DND-41 (cell line): ENCODE measurements around the gene GJD4.
A peak's percentile ranks its signal among the peaks of the same experiment; 100 is the strongest.

Experiments used
- ATAC-seq: fragments of 200-7000 bp; cut with Tn5 transposase; 3 replicates; pipeline ENCODE4 v1.9.1; 2021; ENCODE audit warnings: low read depth; ENCODE audit not compliant: insufficient read depth
- DNase-seq: peaks from one replicate; pipeline ENCODE4 v3.0.0-alpha.2; 2020
- H2AFZ ChIP-seq: 2 replicates; pipeline ENCODE4 v1.6.0; 2012; ENCODE audit warnings: low read depth, low read length
- H3K27ac ChIP-seq: 2 replicates; pipeline ENCODE4 v1.5.1; 2012; ENCODE audit warnings: low read length, inconsistent platforms
- H3K27me3 ChIP-seq: fragments of 200-600 bp; sonication (generic); 2 replicates; pipeline ENCODE4 v1.6.0; 2012; ENCODE audit warnings: low read length, mild to moderate bottlenecking, inconsistent platforms; ENCODE audit not compliant: insufficient read depth, poor library complexity
- H3K36me3 ChIP-seq: 2 replicates; pipeline ENCODE4 v1.5.1; 2012; ENCODE audit warnings: low read length, inconsistent platforms; ENCODE audit not compliant: insufficient read depth
- H3K4me1 ChIP-seq: 2 replicates; pipeline ENCODE4 v1.5.1; 2012; ENCODE audit warnings: mild to moderate bottlenecking, low read length; ENCODE audit not compliant: insufficient read depth
- H3K4me2 ChIP-seq: 2 replicates; pipeline ENCODE4 v1.6.0; 2012; ENCODE audit warnings: mild to moderate bottlenecking, moderate library complexity, low read length, inconsistent platforms; ENCODE audit not compliant: insufficient read depth
- H3K4me3 ChIP-seq, 2 experiments: fragments of 200-600 bp in 1 of 2; shearing (Covaris generic) in 1 of 2; 2 replicates each; pipeline ENCODE4 v1.5.1; 2012 to 2016; ENCODE audit warnings: inconsistent platforms in 2 of 2, low read length in 2 of 2, mild to moderate bottlenecking in 2 of 2, low read depth in 1 of 2, moderate library complexity in 1 of 2
- H3K79me2 ChIP-seq: 2 replicates; pipeline ENCODE4 v1.6.0; 2012; ENCODE audit warnings: low read length, inconsistent platforms; ENCODE audit not compliant: insufficient read depth
- H3K9ac ChIP-seq: 2 replicates; pipeline ENCODE4 v1.6.0; 2012; ENCODE audit warnings: low read depth, mild to moderate bottlenecking, inconsistent platforms, low read length, moderate library complexity
- H3K9me3 ChIP-seq: 2 replicates; pipeline ENCODE4 v1.5.1; 2012; ENCODE audit warnings: low read length, moderate library complexity, mild to moderate bottlenecking, inconsistent platforms; ENCODE audit not compliant: insufficient read depth, severe bottlenecking
- H4K20me1 ChIP-seq: 2 replicates; pipeline ENCODE4 v1.6.0; 2012; ENCODE audit warnings: low read length; ENCODE audit not compliant: insufficient read depth
- EZH2 ChIP-seq: IDR thresholded peaks from 3 replicates; pipeline ENCODE4 v1.6.1; 2012; ENCODE audit warnings: borderline replicate concordance, low read depth, mild to moderate bottlenecking, moderate library complexity, low read length, inconsistent platforms; ENCODE audit not compliant: severe bottlenecking
- TF ChIP-seq, protein P1 (sequence below): IDR thresholded peaks from 2 replicates; pipeline ENCODE4 v1.5.1; 2012; ENCODE audit warnings: borderline replicate concordance, low read length, moderate library complexity, mild to moderate bottlenecking; ENCODE audit not compliant: poor library complexity, severe bottlenecking; ENCODE audit errors: extremely low read depth

Gene GJD4

DNA sequence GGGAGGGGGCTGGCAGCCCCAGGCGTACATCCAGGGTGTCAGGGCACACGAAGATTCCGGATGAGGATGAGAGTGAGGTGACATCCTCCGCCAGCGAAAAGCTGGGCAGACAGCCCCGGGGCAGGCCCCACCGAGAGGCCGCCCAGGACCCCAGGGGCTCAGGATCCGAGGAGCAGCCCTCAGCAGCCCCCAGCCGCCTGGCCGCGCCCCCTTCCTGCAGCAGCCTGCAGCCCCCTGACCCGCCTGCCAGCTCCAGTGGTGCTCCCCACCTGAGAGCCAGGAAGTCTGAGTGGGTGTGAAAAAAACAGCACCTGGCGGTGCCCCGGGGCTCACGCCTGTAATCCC lies 3.2 kb downstream of the GJD4 start:
- DNase-seq: no peak
- Histone ChIP-seq H3K36me3 (no peaks in the 10 kb centered on the region), H2AFZ (no peak overlapping the region), H3K4me2 (no peak overlapping the region), H3K4me1 (no peaks in the 10 kb centered on the region), H3K27ac (no peak overlapping the region), H4K20me1 (no peaks in the 10 kb centered on the region), H3K79me2 (no peaks in the 10 kb centered on the region), H3K4me3 (no peak overlapping the region), H3K9ac (no peak overlapping the region), H3K9me3 (no peaks in the 10 kb centered on the region), H3K27me3 (no peaks in the 10 kb centered on the region)
- TF ChIP-seq, protein P1, sequence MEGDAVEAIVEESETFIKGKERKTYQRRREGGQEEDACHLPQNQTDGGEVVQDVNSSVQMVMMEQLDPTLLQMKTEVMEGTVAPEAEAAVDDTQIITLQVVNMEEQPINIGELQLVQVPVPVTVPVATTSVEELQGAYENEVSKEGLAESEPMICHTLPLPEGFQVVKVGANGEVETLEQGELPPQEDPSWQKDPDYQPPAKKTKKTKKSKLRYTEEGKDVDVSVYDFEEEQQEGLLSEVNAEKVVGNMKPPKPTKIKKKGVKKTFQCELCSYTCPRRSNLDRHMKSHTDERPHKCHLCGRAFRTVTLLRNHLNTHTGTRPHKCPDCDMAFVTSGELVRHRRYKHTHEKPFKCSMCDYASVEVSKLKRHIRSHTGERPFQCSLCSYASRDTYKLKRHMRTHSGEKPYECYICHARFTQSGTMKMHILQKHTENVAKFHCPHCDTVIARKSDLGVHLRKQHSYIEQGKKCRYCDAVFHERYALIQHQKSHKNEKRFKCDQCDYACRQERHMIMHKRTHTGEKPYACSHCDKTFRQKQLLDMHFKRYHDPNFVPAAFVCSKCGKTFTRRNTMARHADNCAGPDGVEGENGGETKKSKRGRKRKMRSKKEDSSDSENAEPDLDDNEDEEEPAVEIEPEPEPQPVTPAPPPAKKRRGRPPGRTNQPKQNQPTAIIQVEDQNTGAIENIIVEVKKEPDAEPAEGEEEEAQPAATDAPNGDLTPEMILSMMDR: no peak
- TF ChIP-seq EZH2: no peak
- ATAC-seq: no peak

DNA sequence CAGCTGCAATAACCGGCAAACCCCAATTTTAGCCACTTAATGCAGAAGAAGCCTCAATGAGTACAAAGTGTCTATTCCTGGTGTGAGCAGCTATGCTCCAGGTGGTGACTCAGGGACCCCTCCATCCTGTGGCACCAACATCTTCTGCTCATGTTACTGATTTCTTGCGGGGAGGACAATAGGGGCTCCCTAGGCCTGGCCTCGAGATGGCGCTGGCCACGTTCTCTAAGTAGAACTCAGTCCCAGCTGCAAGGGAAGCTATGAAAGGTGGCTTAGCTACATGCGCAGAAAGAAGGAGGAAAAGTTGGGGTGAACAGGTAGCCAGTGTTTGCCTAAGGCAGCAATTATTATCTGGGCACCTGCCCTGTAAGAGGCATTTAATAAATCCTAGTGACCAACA lies 6.6 kb downstream of the GJD4 start:
- H3K27me3 ChIP-seq: peaks cover 15% of the 10 kb centered on the region
- H3K9me3 ChIP-seq: no peaks in the 10 kb centered on the region
- H3K36me3 ChIP-seq: no peaks in the 10 kb centered on the region
- ATAC-seq (no peak), DNase-seq (no peak)
- no peak overlapping the region for H3K27ac ChIP-seq
- H3K9ac ChIP-seq: no peak overlapping the region
- H3K4me3 ChIP-seq: no peak overlapping the region
- H3K4me2 ChIP-seq: no peak overlapping the region
- H4K20me1 ChIP-seq: no peaks in the 10 kb centered on the region
- TF ChIP-seq, protein P1: peak; percentile 3
- TF ChIP-seq EZH2: no peak
- H3K79me2 ChIP-seq: no peaks in the 10 kb centered on the region
- H2AFZ ChIP-seq: no peak overlapping the region
- no peaks in the 10 kb centered on the region for H3K4me1 ChIP-seq

DNA sequence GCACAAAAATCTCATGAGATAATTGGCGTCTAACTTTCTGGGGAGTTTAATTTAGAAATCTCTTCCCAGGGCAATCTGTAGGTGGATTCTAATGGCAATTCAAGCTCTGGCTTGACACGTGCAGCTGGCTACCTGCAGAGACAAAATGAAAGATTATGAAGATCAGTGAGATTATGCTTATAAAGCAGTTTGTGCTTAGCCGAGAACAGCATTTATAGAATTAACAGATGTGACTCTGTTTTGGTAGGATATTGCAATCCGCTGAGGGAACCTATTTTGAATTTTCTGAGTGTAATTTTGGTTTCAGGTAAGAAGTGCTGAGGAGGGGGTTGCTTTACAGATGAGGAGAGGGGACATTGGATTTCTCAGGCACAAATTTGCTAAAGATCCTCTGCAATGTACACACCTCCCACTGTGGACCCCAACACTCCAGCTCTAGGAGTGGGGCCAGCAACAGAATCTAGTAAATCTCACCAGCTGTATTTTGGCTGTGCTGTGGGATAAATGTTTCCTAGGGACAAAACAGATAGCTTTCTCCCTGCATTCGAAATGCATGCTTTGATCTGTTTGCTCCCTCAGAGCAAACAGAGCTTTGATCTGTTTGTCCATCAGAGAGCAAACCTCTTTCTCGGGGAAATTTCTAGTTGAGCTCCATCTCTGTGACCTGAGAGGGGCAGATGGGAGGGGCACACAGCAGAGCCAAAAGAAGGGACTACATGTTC lies 7.4 kb downstream of the GJD4 start:
- no peak overlapping the region for H3K4me2 ChIP-seq
- H3K79me2 ChIP-seq: no peaks in the 10 kb centered on the region
- H3K4me3 ChIP-seq: no peak overlapping the region
- no peaks in the 10 kb centered on the region for H3K36me3 ChIP-seq
- no peaks in the 10 kb centered on the region for H3K4me1 ChIP-seq
- H3K27ac ChIP-seq: no peak overlapping the region
- no peaks in the 10 kb centered on the region for H3K9me3 ChIP-seq
- ATAC-seq (no peak), DNase-seq (no peak)
- peaks cover 15% of the 10 kb centered on the region for H3K27me3 ChIP-seq
- no peaks in the 10 kb centered on the region for H4K20me1 ChIP-seq
- H3K9ac ChIP-seq: no peak overlapping the region
- H2AFZ ChIP-seq: no peak overlapping the region
- TF ChIP-seq, protein P1: no peak
- TF ChIP-seq EZH2: no peak

DNA sequence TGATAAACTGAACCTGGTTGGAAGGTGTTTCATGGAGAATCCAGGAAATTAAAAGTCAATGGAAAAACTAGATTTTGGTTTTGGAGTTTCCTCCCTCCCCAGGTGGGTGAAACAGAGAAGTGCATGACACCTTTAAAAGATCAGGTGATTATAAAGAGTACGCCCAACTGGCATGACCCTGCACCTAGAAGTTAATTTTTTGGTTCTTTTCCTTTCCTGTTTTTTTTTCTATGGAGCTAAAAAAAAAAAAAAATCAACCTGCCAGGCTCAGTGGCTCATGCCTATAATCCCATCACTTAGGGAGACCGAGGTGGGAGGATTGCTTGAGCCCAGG lies 7.9 kb downstream of the GJD4 start:
- Histone ChIP-seq H3K4me1 (no peaks in the 10 kb centered on the region), H3K9me3 (no peaks in the 10 kb centered on the region), H4K20me1 (no peaks in the 10 kb centered on the region), H3K79me2 (no peaks in the 10 kb centered on the region), H3K27me3 (peaks cover 15% of the 10 kb centered on the region), H2AFZ (no peak overlapping the region), H3K27ac (no peak overlapping the region), H3K4me2 (no peak overlapping the region), H3K9ac (no peak overlapping the region), H3K4me3 (no peak overlapping the region), H3K36me3 (no peaks in the 10 kb centered on the region)
- no peak for ATAC-seq
- no peak for TF ChIP-seq EZH2
- no peak for DNase-seq
